ENCODE measurements around the gene TPM1. TPM values are rescaled to one million over a fixed set of nuclear protein-coding genes. Genes with fewer than 3 reads are reported as not detected.

TPM1 gene
- total RNA-seq, 1 donor from 2014 or later: 498 TPM

- DNase-seq (ENCODE audit: extremely low spot score in 2 of 2): no peak
- intact Hi-C loops (cut with DNase I): no loop called here
- Histone ChIP-seq H3K4me3 (no peak overlapping the region), H3K27ac (no peak overlapping the region), H3K36me3 (no peaks in the 10 kb centered on the region), H3K4me1 (no peaks in the 10 kb centered on the region), H3K9me3 (no peaks in the 10 kb centered on the region), H3K27me3 (no peaks in the 10 kb centered on the region)
- TF ChIP-seq POLR2A (IDR thresholded peaks at IDR 0.05): no peak
- no peak for TF ChIP-seq CTCF (IDR thresholded peaks at IDR 0.05)
- no peak for TF ChIP-seq POLR2AphosphoS5 (IDR thresholded peaks at IDR 0.05; ENCODE audit: insufficient read depth in 1 of 2, low read depth in 1 of 2)
These were observed 68.0 kb downstream of the TPM1 start for GRCh38 chr15:63110428-63111026.

GRCh38 chr15:63111481-63111880 lies 68.9 kb downstream of the TPM1 start:
- intact Hi-C loops (cut with DNase I): no loop called here
- Histone ChIP-seq H3K27ac (no peak overlapping the region), H3K9me3 (no peaks in the 10 kb centered on the region), H3K36me3 (no peaks in the 10 kb centered on the region), H3K27me3 (no peaks in the 10 kb centered on the region), H3K4me1 (no peaks in the 10 kb centered on the region), H3K4me3 (no peak overlapping the region)
- DNase-seq (ENCODE audit: extremely low spot score in 2 of 2): no peak
- TF ChIP-seq CTCF (IDR thresholded peaks at IDR 0.05) (no peak), POLR2AphosphoS5 (IDR thresholded peaks at IDR 0.05; ENCODE audit: insufficient read depth in 1 of 2, low read depth in 1 of 2) (no peak), POLR2A (IDR thresholded peaks at IDR 0.05) (no peak)

GRCh38 chr15:63112871-63113270 lies 70.3 kb downstream of the TPM1 start:
- intact Hi-C loops (cut with DNase I): no loop called here
- Histone ChIP-seq H3K27ac (no peak overlapping the region), H3K4me1 (no peaks in the 10 kb centered on the region), H3K27me3 (no peaks in the 10 kb centered on the region), H3K9me3 (no peaks in the 10 kb centered on the region), H3K4me3 (no peak overlapping the region), H3K36me3 (no peaks in the 10 kb centered on the region)
- no peak for DNase-seq (ENCODE audit: extremely low spot score in 2 of 2)
- TF ChIP-seq POLR2AphosphoS5 (IDR thresholded peaks at IDR 0.05; ENCODE audit: insufficient read depth in 1 of 2, low read depth in 1 of 2): no peak
- no peak for TF ChIP-seq POLR2A (IDR thresholded peaks at IDR 0.05)
- no peak for TF ChIP-seq CTCF (IDR thresholded peaks at IDR 0.05)

GRCh38 chr15:63114465-63114864 lies 71.9 kb downstream of the TPM1 start:
- Histone ChIP-seq H3K27me3 (no peaks in the 10 kb centered on the region), H3K4me3 (no peak overlapping the region), H3K27ac (no peak overlapping the region), H3K36me3 (no peaks in the 10 kb centered on the region), H3K9me3 (no peaks in the 10 kb centered on the region), H3K4me1 (no peaks in the 10 kb centered on the region)
- no peak for TF ChIP-seq POLR2A (IDR thresholded peaks at IDR 0.05)
- TF ChIP-seq POLR2AphosphoS5 (IDR thresholded peaks at IDR 0.05; ENCODE audit: insufficient read depth in 1 of 2, low read depth in 1 of 2): no peak
- TF ChIP-seq CTCF (IDR thresholded peaks at IDR 0.05): no peak
- DNase-seq (ENCODE audit: extremely low spot score in 2 of 2): no peak
- intact Hi-C loops (cut with DNase I): no loop called here

Other genes starting within 250 kb of the TPM1 start
- 23.3 TPM for gene LACTB, start 79.1 kb downstream of the TPM1 start, total RNA-seq
- 74.6 TPM for gene RPS27L, start 114.7 kb downstream of the TPM1 start, total RNA-seq
- 29.5 TPM for gene RAB8B, start 146.9 kb downstream of the TPM1 start, total RNA-seq
- gene APH1B, start 234.9 kb downstream of the TPM1 start, total RNA-seq: 22.8 TPM

Measured in vagina (tissue), 2 donors.